Vagina (tissue), 2 donors: ENCODE data around the gene MRPL1. TPM values are rescaled to one million over a fixed set of nuclear protein-coding genes. Genes with fewer than 3 reads are reported as not detected.

Experiments used
- DNase-seq, 2 donors: peaks; one replicate each; pipeline ENCODE4 v3.0.0-alpha.2; 2017; ENCODE audit errors: extremely low spot score in 2 of 2
- H3K27ac ChIP-seq: fragments of 200-600 bp; sonication (generic); one replicate; pipeline ENCODE4 v1.5.1; 2019
- H3K27me3 ChIP-seq: fragments of 200-600 bp; sonication (generic); one replicate; pipeline ENCODE4 v1.5.1; 2019
- H3K36me3 ChIP-seq, 2 donors: fragments of 200-600 bp; sonication (generic); one replicate each; pipeline ENCODE4 v1.5.1; 2017 to 2019
- H3K4me1 ChIP-seq: fragments of 200-600 bp; sonication (generic); one replicate; pipeline ENCODE4 v1.5.1; 2019
- H3K4me3 ChIP-seq, 2 donors: fragments of 200-600 bp; sonication (generic); 1 replicate in 1 of 2; 2 replicates in 1 of 2; pipeline ENCODE4 v1.5.1; 2016 to 2019
- H3K9me3 ChIP-seq: fragments of 200-600 bp; sonication (generic); one replicate; pipeline ENCODE4 v1.5.1; 2019
- CTCF ChIP-seq, 3 experiments: fragments of 450-650 bp in 2 of 3; fragments of 200-600 bp in 1 of 3; sonication (generic) in 1 of 3; IDR thresholded peaks; one replicate each; pipeline ENCODE4 v1.5.1; 2017 to 2019; ENCODE audit warnings: antibody characterized with exemption in 3 of 3, mild to moderate bottlenecking in 2 of 3, moderate library complexity in 2 of 3
- POLR2A ChIP-seq, 2 donors: fragments of 450-650 bp; IDR thresholded peaks; one replicate each; pipeline ENCODE4 v1.6.1; 2017; ENCODE audit warnings: antibody characterized with exemption in 2 of 2, mild to moderate bottlenecking in 2 of 2, moderate library complexity in 2 of 2
- POLR2AphosphoS5 ChIP-seq, 2 donors: sonication (generic); formaldehyde crosslinking; IDR thresholded peaks; one replicate each; pipeline ENCODE4 v1.9.0; 2017; ENCODE audit warnings: antibody characterized with exemption in 2 of 2, mild to moderate bottlenecking in 2 of 2, low read depth in 1 of 2; ENCODE audit not compliant: insufficient read depth in 1 of 2
- intact Hi-C: fragments of 100-400 bp; cut with DNase I; formaldehyde crosslinking; loops from one replicate; pipeline ENCODE4 v1.15.1; 2023
- small RNA-seq: library from RNA; depleted of rRNA; stranded (forward); fragments of <200 nt; gene quantifications from one replicate; pipeline ENCODE3, GENCODE V24; 2016
- total RNA-seq: library from RNA; depleted of rRNA; stranded (reverse); fragments of >200 nt; gene quantifications from one replicate; pipeline ENCODE4 v1.2.3, GENCODE V29; 2016

Gene MRPL1
- total RNA-seq, 1 donor from 2014 or later, result 20.1 TPM

GRCh38 chr4:78001531-78001930, 138.9 kb downstream of the MRPL1 start:
- intact Hi-C loops, result no loop called here
- DNase-seq, result no peak
- H3K4me1 ChIP-seq, result no peaks in the 10 kb centered on the region
- H3K4me3 ChIP-seq, result no peak overlapping the region
- TF ChIP-seq POLR2A (IDR thresholded peaks at IDR 0.05) (no peak), POLR2AphosphoS5 (IDR thresholded peaks at IDR 0.05; ENCODE audit: insufficient read depth in 1 of 2, low read depth in 1 of 2) (no peak), CTCF (IDR thresholded peaks at IDR 0.05) (no peak)
- no peaks in the 10 kb centered on the region for H3K36me3 ChIP-seq
- no peaks in the 10 kb centered on the region for H3K9me3 ChIP-seq
- H3K27ac ChIP-seq, result no peak overlapping the region
- H3K27me3 ChIP-seq, result no peaks in the 10 kb centered on the region

GRCh38 chr4:78002260-78002659, 139.6 kb downstream of the MRPL1 start:
- H3K4me3 ChIP-seq, result no peak overlapping the region

More at GRCh38 chr4:78002260-78002659, 139.6 kb downstream of the MRPL1 start:
- DNase-seq, result no peak
- no peaks in the 10 kb centered on the region for H3K4me1 ChIP-seq
- H3K27ac ChIP-seq, result no peak overlapping the region
- no peaks in the 10 kb centered on the region for H3K36me3 ChIP-seq
- no peaks in the 10 kb centered on the region for H3K9me3 ChIP-seq
- no peak for TF ChIP-seq CTCF (IDR thresholded peaks at IDR 0.05)
- no peak for TF ChIP-seq POLR2A (IDR thresholded peaks at IDR 0.05)
- no peak for TF ChIP-seq POLR2AphosphoS5 (IDR thresholded peaks at IDR 0.05; ENCODE audit: insufficient read depth in 1 of 2, low read depth in 1 of 2)
- H3K27me3 ChIP-seq, result no peaks in the 10 kb centered on the region
- intact Hi-C loops, result no loop called here

Small RNAs within 50 kb of the gene (small RNA-seq; reads per million reads assigned to genes)
- not detected for gene AC112225.1

Other genes with a start within 250 kb of the MRPL1 start
- gene CNOT6L, start 43.5 kb upstream of the MRPL1 start, total RNA-seq, result 22.1 TPM
- gene FRAS1, start 194.5 kb downstream of the MRPL1 start, total RNA-seq, result 8.8 TPM